Measurements from ENCODE around the gene NME2.

- TF ChIP-seq CTCF (IDR thresholded peaks at IDR 0.05), result no peak
- no peak for TF ChIP-seq POLR2A (IDR thresholded peaks at IDR 0.05)
These were observed 4.5 kb downstream of the NME2 start for GRCh38 chr17:51170736-51171135.
